Activated CD4-positive, alpha-beta T cell treated with anti-CD3 and anti-CD28 coated beads, Interleukin-2, amount 10 ng/mL, durations not matched to agents 24 days and 14 days (primary cell): ENCODE data around the gene CRB3. TPM values are rescaled to one million over a fixed set of nuclear protein-coding genes. Genes with fewer than 3 reads are reported as not detected.
A peak's percentile ranks its signal among the peaks of the same experiment; 100 is the strongest.

Experiments used
- DNase-seq: peaks from one replicate; pipeline ENCODE4 v3.0.0; 2022
- H3K27ac Mint-ChIP-seq: one replicate; pipeline ENCODE4 v1.8.0; 2022; ENCODE audit warnings: mild to moderate bottlenecking, mixed read lengths
- H3K27me3 Mint-ChIP-seq: one replicate; pipeline ENCODE4 v1.8.0; 2022; ENCODE audit warnings: mixed read lengths
- H3K36me3 Mint-ChIP-seq: one replicate; pipeline ENCODE4 v1.8.0; 2022; ENCODE audit warnings: low read depth, mild to moderate bottlenecking, mixed read lengths
- H3K4me1 Mint-ChIP-seq: one replicate; pipeline ENCODE4 v1.8.0; 2021; ENCODE audit warnings: mixed read lengths
- H3K4me3 Mint-ChIP-seq: one replicate; pipeline ENCODE4 v1.8.0; 2022; ENCODE audit warnings: mild to moderate bottlenecking, moderate library complexity, mixed read lengths
- H3K9me3 Mint-ChIP-seq: one replicate; pipeline ENCODE4 v1.8.0; 2021; ENCODE audit warnings: mixed read lengths
- intact Hi-C: fragments of 100-400 bp; cut with micrococcal nuclease; formaldehyde crosslinking; loops from one replicate; pipeline ENCODE4 v1.15.1; 2023
- total RNA-seq: library from RNA; stranded (reverse); gene quantifications from 2 replicates; pipeline ENCODE4 v1.2.3, GENCODE V29; 2022

The CRB3 gene, protein sequence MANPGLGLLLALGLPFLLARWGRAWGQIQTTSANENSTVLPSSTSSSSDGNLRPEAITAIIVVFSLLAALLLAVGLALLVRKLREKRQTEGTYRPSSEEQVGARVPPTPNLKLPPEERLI
- total RNA-seq = 0.26 and 0.33 TPM in 2 replicates

- no peaks in the 10 kb centered on the region for H3K9me3 Mint-ChIP-seq
- peaks cover 6% of the 10 kb centered on the region for H3K4me1 Mint-ChIP-seq
- intact Hi-C loops = no loop called here
- H3K36me3 Mint-ChIP-seq = peaks cover 12% of the 10 kb centered on the region
- H3K27me3 Mint-ChIP-seq = no peaks in the 10 kb centered on the region
- peak; percentile 72 for DNase-seq
- no peak within 1 kb of the TSS for H3K27ac Mint-ChIP-seq
- H3K4me3 Mint-ChIP-seq = peak within 1 kb of the TSS; percentile 12
Observed at GRCh38 chr19:6464070-6464873, at the start of gene CRB3. TSS of gene CRB3 (plus strand) at chr19:6464271. CDS start at chr19:6464702, 431 bp downstream.

- H3K36me3 Mint-ChIP-seq = peaks cover 50% of the 10 kb centered on the region
- intact Hi-C loops = no loop called here
Observed at GRCh38 chr19:6414793-6415590, 49.1 kb upstream of the CRB3 start.

GRCh38 chr19:6415591-6416190 is 48.4 kb upstream of the CRB3 start:
- peaks cover 57% of the 10 kb centered on the region for H3K36me3 Mint-ChIP-seq
- peaks cover under 1% of the 10 kb centered on the region for H3K4me1 Mint-ChIP-seq
- intact Hi-C loops = no loop called here
- H3K4me3 Mint-ChIP-seq = no peak overlapping the region
- no peaks in the 10 kb centered on the region for H3K27me3 Mint-ChIP-seq
- no peak overlapping the region for H3K27ac Mint-ChIP-seq
- no peak for DNase-seq
- H3K9me3 Mint-ChIP-seq = no peaks in the 10 kb centered on the region

More at GRCh38 chr19:6414793-6415590, 49.1 kb upstream of the CRB3 start:
- Mint-ChIP-seq H3K27ac (no peak overlapping the region), H3K27me3 (no peaks in the 10 kb centered on the region), H3K4me1 (no peaks in the 10 kb centered on the region), H3K4me3 (no peak overlapping the region), H3K9me3 (no peaks in the 10 kb centered on the region)
- DNase-seq = no peak

DNA sequence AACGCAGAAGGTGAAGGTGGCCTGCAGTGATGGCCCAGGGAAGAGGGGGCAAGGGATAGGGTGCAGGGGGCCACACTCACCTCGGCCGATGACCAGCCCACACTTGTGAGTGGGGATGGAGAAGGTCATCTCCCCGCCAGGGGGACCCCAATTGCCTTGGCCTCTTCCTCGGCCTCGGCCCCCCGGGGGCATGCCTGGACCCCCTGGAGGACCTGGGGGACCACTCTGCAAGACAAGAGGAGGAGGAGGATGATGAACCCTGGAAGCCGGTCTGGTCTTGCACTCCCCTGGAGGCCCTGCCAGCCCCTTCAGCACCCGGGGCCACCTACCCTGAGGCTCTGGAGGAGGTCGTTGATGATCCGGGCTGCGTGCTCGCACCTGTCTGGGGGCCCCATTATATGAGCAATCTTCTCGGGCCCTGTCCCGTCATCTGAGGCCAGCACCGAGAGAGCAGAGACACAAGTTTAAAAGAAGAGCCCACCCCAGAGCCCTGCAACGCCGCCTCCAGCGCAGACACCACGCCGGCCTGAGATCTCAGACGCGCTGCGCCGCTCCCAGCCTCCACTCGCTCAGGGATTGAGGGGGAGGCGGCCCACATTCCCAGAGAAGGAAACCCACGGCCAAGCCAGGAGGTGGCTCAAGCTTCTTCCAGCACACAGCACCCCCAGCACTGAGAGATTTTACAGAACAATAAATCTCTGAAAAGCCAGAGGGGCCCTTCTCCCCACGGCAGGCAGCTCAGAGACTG is 47.2 kb upstream of the CRB3 start:
- peaks cover 65% of the 10 kb centered on the region for H3K36me3 Mint-ChIP-seq
- intact Hi-C loops = no loop called here

DNA sequence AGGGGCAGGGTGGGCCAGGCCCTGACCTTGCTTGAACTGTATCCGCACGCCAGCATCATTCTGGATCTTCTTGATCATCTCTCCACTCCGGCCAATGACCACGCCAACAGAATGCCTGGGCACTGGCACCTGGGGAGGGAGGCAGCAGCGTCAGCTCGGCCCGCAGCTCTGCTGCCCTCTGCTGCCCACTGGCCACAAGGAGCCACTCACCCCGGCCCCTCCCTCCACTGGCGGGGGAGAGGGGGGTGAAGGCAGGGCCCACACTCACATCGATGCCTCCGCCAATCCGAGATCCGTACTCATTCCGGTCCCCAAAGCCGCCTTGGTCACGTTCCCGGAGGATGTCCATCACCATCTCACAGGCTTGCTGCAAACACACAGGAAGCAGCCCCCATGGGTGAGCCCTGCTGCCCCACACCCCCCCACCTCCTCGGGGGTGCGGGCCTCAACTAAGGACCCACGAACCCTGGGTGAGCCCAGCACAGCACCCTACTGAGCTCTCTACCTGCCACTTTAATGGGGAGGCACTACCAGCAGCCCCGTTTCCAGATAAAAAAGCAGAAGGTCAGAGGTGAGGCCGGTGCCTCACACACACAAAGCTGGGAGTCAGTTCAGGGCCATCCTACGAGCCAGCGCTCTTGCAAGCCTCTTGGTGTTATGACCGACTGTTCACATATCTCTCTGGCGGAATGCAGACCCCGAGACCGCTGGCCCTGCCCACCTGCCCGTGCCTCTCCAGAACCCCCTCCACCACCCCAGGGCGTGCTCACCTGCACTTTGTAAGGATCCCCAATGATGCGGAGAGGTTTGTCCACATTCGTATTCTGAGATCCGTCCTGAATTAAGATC is 46.1 kb upstream of the CRB3 start:
- peaks cover 70% of the 10 kb centered on the region for H3K36me3 Mint-ChIP-seq

More for the DNA sequence above, 47.2 kb upstream of the CRB3 start:
- no peak overlapping the region for H3K27ac Mint-ChIP-seq
- no peak for DNase-seq
- no peaks in the 10 kb centered on the region for H3K27me3 Mint-ChIP-seq
- H3K9me3 Mint-ChIP-seq = no peaks in the 10 kb centered on the region
- H3K4me1 Mint-ChIP-seq = peaks cover 2% of the 10 kb centered on the region
- H3K4me3 Mint-ChIP-seq = no peak overlapping the region

DNA sequence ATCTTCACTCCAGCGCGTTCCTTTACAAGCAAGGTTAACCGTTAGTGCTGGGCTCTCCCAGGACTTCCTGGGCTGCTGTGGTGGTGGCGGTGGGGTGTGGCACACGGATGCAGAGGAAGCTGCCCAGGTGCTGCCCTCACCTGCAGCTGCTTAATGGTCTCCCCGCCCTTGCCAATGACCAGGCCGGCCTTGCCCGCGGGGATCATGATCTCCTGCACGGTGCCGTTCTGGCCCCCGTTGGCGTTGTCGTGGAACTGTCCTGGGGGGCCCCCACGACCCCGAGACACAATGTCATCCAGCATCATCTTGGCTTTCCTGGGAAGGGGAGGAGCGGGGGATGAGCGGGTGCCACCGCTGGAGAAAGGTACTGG is 45.5 kb upstream of the CRB3 start:
- H3K27ac Mint-ChIP-seq = no peak overlapping the region
- no peaks in the 10 kb centered on the region for H3K9me3 Mint-ChIP-seq
- peaks cover 72% of the 10 kb centered on the region for H3K36me3 Mint-ChIP-seq

More for the DNA sequence above, 46.1 kb upstream of the CRB3 start:
- intact Hi-C loops = no loop called here
- Mint-ChIP-seq H3K9me3 (no peaks in the 10 kb centered on the region), H3K4me1 (peaks cover 10% of the 10 kb centered on the region), H3K4me3 (no peak overlapping the region), H3K27me3 (no peaks in the 10 kb centered on the region), H3K27ac (no peak overlapping the region)
- no peak for DNase-seq

GRCh38 chr19:6421075-6422014 is 42.7 kb upstream of the CRB3 start:
- Mint-ChIP-seq H3K27ac (no peak overlapping the region), H3K36me3 (peaks cover 62% of the 10 kb centered on the region), H3K27me3 (no peaks in the 10 kb centered on the region), H3K4me1 (peaks cover 26% of the 10 kb centered on the region), H3K4me3 (no peak overlapping the region), H3K9me3 (peaks cover 3% of the 10 kb centered on the region)
- intact Hi-C loops = loop anchor here (10.0 kb wide), 1 partner anchor 173 kb away; the partner anchor contains the start of gene CD70
- no peak for DNase-seq

More for the DNA sequence above, 45.5 kb upstream of the CRB3 start:
- intact Hi-C loops = no loop called here
- no peak for DNase-seq
- Mint-ChIP-seq H3K4me1 (peaks cover 15% of the 10 kb centered on the region), H3K27me3 (no peaks in the 10 kb centered on the region), H3K4me3 (no peak overlapping the region)

DNA sequence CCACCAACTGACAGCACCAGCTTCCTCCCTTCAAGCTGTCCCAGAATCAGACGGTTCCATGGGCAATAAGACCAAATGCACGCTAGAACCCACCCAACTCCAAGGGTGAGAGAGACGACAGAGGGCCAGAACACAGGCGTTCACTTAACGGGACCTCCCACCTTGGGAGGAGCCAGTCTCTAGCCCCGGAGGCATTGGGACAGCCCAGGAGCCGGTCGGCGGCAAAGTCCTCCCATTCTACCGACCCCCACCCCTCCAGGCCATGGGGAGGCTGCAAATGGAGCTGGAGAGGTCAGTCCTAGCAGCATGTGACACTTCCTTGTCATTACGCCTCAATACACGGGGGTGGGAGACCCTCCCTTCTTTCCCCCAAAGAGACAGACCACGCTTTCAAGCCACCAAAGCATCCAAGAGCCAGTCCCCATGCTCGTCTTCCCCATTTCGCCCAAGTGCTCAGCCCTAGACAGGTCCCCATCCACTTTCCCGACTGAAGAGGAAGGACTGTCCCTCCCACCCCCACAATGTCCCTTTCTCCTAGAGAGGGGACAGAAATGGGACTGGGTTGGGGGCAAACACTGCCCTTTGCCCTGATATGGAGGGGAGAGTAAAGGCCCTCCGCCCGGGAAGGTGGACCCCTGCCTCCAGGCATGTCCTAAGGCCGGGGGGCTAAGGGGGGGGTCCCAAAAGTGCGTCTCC is 40.4 kb upstream of the CRB3 start:
- Mint-ChIP-seq H3K27me3 (no peaks in the 10 kb centered on the region), H3K9me3 (peaks cover 3% of the 10 kb centered on the region), H3K4me3 (peak overlapping the region; percentile 97), H3K36me3 (peaks cover 43% of the 10 kb centered on the region), H3K27ac (peak overlapping the region; percentile 82), H3K4me1 (peaks cover 26% of the 10 kb centered on the region)
- peak; percentile 83 for DNase-seq
- intact Hi-C loops = loop anchor here (2.0 to 10.0 kb wide), 3 partner anchors 63 to 171 kb away; partner anchors contain the start of genes CD70 and CLPP

DNA sequence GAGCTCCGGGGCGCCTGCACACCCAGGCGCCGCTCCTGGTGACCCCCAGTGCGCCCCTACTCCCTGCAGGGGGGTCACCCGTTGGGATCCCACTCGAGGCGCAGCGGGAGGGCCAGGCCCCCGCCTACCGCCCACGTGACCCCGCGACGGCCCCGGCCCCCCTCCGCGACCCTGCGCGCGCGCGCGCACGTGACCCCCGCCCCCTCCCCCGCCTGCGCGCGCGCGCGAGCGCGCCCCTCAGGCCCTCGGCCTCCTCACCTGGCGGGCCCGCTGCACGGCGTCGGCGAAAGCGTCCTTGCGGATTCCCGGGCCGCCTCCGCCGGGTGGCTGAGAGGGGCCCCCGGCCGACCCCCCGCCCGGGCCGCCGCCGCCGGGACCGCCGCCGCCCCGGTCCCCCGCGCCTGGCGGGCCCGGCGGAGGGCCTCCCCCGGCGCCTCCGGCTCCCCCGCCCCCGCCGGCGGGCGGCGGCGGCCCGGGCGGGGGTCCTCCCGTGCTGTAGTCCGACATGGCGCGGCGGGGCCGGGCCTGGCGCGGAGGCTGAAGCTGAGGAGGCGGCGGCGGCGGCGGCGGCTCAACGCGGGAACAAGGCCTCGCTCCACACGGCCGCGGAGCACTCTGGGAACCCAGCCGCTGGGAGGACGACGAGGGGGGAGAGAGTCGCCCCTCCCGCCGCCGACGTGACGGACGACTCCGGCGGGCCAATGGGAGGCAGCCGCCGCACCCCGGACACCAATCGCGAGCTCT is 39.7 kb upstream of the CRB3 start, which contains the start of gene KHSRP:
Gene KHSRP (minus strand): TSS at position 617 of the 744 bp plus-strand sequence. CDS start 110 bp downstream, at position 507.
- Mint-ChIP-seq H3K36me3 (peaks cover 36% of the 10 kb centered on the region), H3K9me3 (peaks cover 3% of the 10 kb centered on the region), H3K27me3 (no peaks in the 10 kb centered on the region), H3K4me1 (peaks cover 26% of the 10 kb centered on the region), H3K4me3 (peak within 1 kb of the TSS; percentile 97), H3K27ac (peak within 1 kb of the TSS; percentile 97)
- intact Hi-C loops = loop anchor here (2.0 to 10.0 kb wide), 3 partner anchors 64 to 170 kb away; partner anchors contain the start of genes CD70 and CLPP
- peak; percentile 76 for DNase-seq

- peaks cover 3% of the 10 kb centered on the region for H3K9me3 Mint-ChIP-seq
- intact Hi-C loops = loop anchor here (1.0 to 10.0 kb wide), 7 partner anchors 32 to 377 kb away; partner anchors contain the start of genes CD70, CLPP and GTF2F1
- H3K36me3 Mint-ChIP-seq = peaks cover 29% of the 10 kb centered on the region
- H3K4me3 Mint-ChIP-seq = peak overlapping the region; percentile 72
- H3K4me1 Mint-ChIP-seq = peaks cover 26% of the 10 kb centered on the region
- H3K27ac Mint-ChIP-seq = peak overlapping the region; percentile 97
- DNase-seq = peak; percentile 100
- H3K27me3 Mint-ChIP-seq = no peaks in the 10 kb centered on the region
Observed at GRCh38 chr19:6424939-6425731, 38.9 kb upstream of the CRB3 start.
